ENCODE measurements around the gene SERPINB4.

- TF ChIP-seq CTCF (IDR thresholded peaks at IDR 0.05; ENCODE audit: low read depth, low read length, poor library complexity, severe bottlenecking): no peak
- no peak for TF ChIP-seq EZH2phosphoT487 (IDR thresholded peaks at IDR 0.05; ENCODE audit: borderline replicate concordance, low read length)
These were observed 37.5 kb downstream of the SERPINB4 start for GRCh38 chr18:63606526-63606925.
